ENCODE data around the gene TIMM50. TPM values are rescaled to one million over a fixed set of nuclear protein-coding genes. Genes with fewer than 3 reads are reported as not detected.

The TIMM50 gene
- total and polyA plus RNA-seq, 2 of the 8 experiments (the other 6 are each of a cell fraction or from before 2014, with no cell fraction given) = 155 to 187 TPM

- TF ChIP-seq CHD7 (IDR thresholded peaks at IDR 0.05; ENCODE audit: insufficient replicate concordance, low read length) (no peak), USF2 (IDR thresholded peaks at IDR 0.05; ENCODE audit: low read length) (no peak), HDAC6 (IDR thresholded peaks at IDR 0.05; ENCODE audit: low read depth, low read length) (no peak), SIX5 (IDR thresholded peaks at IDR 0.05; ENCODE audit: low read depth, low read length) (no peak), SP2 (IDR thresholded peaks at IDR 0.05; ENCODE audit: low read length) (no peak)
These were observed 12.2 kb downstream of the TIMM50 start (continued) for GRCh38 chr19:39492788-39493187.

All from H1 (cell line).